Right lobe of liver (tissue), 6 donors: Measurements from ENCODE around the gene HM13. TPM values are rescaled to one million over a fixed set of nuclear protein-coding genes. Genes with fewer than 3 reads are reported as not detected.
A peak's percentile ranks its signal among the peaks of the same experiment; 100 is the strongest.

ENCODE experiments used
- ATAC-seq, 4 donors: fragments of 200-7000 bp; cut with Tn5 transposase; one replicate each; pipeline ENCODE4 v1.9.1; 2020; ENCODE audit warnings: mild to moderate bottlenecking in 4 of 4, moderate library complexity in 4 of 4
- DNase-seq, 3 donors: peaks; one replicate each; pipeline ENCODE4 v3.0.0-alpha.2; 2020
- H3K27ac ChIP-seq, 3 donors: fragments of 200-600 bp; one replicate each; pipeline ENCODE4 v1.8.0; 2022
- H3K27me3 ChIP-seq, 2 donors: fragments of 200-600 bp; one replicate each; pipeline ENCODE4 v1.8.0; 2022
- H3K36me3 ChIP-seq, 4 donors: fragments of 200-600 bp; sonication (generic) in 1 of 4; one replicate each; pipeline versions ENCODE4 v1.5.1 to v1.8.0; 2017 to 2022; ENCODE audit warnings: control low read depth in 1 of 4
- H3K4me1 ChIP-seq, 4 donors: fragments of 200-600 bp; sonication (generic) in 1 of 4; one replicate each; pipeline versions ENCODE4 v1.5.1 to v1.8.0; 2017 to 2022; ENCODE audit warnings: control low read depth in 1 of 4
- H3K4me3 ChIP-seq, 3 donors: fragments of 200-600 bp; one replicate each; pipeline ENCODE4 v1.8.0; 2022
- H3K9me3 ChIP-seq, 4 donors: fragments of 200-600 bp; sonication (generic) in 1 of 4; one replicate each; pipeline versions ENCODE4 v1.5.1 to v1.8.0; 2017 to 2022; ENCODE audit warnings: control low read depth in 1 of 4
- CTCF ChIP-seq, 4 donors: fragments of 200-600 bp in 3 of 4; fragments of 450-650 bp in 1 of 4; IDR thresholded peaks; one replicate each; pipeline versions ENCODE4 v1.5.1 to v1.8.0; 2016 to 2022; ENCODE audit warnings: antibody characterized with exemption in 4 of 4, mild to moderate bottlenecking in 2 of 4
- POLR2A ChIP-seq: fragments of 450-650 bp; IDR thresholded peaks from one replicate; pipeline ENCODE4 v1.6.1; 2017; ENCODE audit warnings: antibody characterized with exemption, mild to moderate bottlenecking
- WGBS: methylation state at CpG from one replicate; pipeline ENCODE4 v1.1.6; 2018; ENCODE audit warnings: low coverage, low lambda C conversion rate; ENCODE audit not compliant: insufficient coverage; ENCODE audit errors: missing lambda C conversion rate; 5-methylcytosine and 5-hydroxymethylcytosine counted together
- intact Hi-C, 2 donors: fragments of 100-400 bp; cut with DNase I; formaldehyde crosslinking; loops; one replicate each; pipeline versions ENCODE4 v1.11.2 to v1.14.1; 2022
- total RNA-seq, 6 experiments: library from RNA; depleted of rRNA in 2 of 6; stranded (reverse); fragments of >200 nt in 2 of 6; fragmentation: NEBNext Ultra II Directional in 3 of 6; extraction: Animal tissue kit (Norgen Biotek cat#: 25700) in 3 of 6; gene quantifications; one replicate each; pipeline versions ENCODE4 v1.1.0 to v1.2.4, GENCODE V29; 2016 to 2023
- donor health status: DM: no; HTN: yes; CAD: no.
- donor health status: DM: no; HTN: no; CAD: no.
- donor health status: DM: no; HTN: no; CAD: no.
- donor health status: DM: no; HTN: yes; CAD: no.
- donor health status: DM: no; HTN: yes; CAD: no.

Gene HM13
- total RNA-seq, 6 experiments from 2014 or later = 78.1 to 141 (median 114) TPM

- intact Hi-C loops = loop anchor here in 1 of 2 donors (5.0 kb wide), 1 partner anchor 62 kb away; no protein-coding TSS in a partner anchor
- TF ChIP-seq POLR2A = no peak
- Histone ChIP-seq H3K27ac (no peak overlapping the region), H3K27me3 (no peaks in the 10 kb centered on the region), H3K4me3 (no peak overlapping the region), H3K36me3 (peaks cover 0 to 45% (median 20%) of the 10 kb centered on the region in 4 donors), H3K4me1 (peaks cover 0 to 5% (median 0%) of the 10 kb centered on the region in 4 donors), H3K9me3 (no peaks in the 10 kb centered on the region)
- DNase-seq (no peak), ATAC-seq (no peak)
- 50% methylated on average over 4 of the region's 6 CpGs for WGBS
These were observed 41.0 kb downstream of the HM13 start for GRCh38 chr20:31555203-31555775.

GRCh38 chr20:31559704-31560093 lies 45.5 kb downstream of the HM13 start:
- WGBS = 100% methylated on average over 2 of the region's 2 CpGs
- H3K9me3 ChIP-seq = no peaks in the 10 kb centered on the region
- no peak for ATAC-seq
- intact Hi-C loops = loop anchor here in 1 of 2 donors (5.0 kb wide), 1 partner anchor 58 kb away; no protein-coding TSS in a partner anchor
- H3K36me3 ChIP-seq = peaks cover 0 to 44% (median 22%) of the 10 kb centered on the region in 4 donors
- no peak overlapping the region for H3K27ac ChIP-seq
- H3K27me3 ChIP-seq = no peaks in the 10 kb centered on the region
- DNase-seq = no peak
- H3K4me3 ChIP-seq = no peak overlapping the region
- TF ChIP-seq CTCF (IDR thresholded peaks at IDR 0.05) (no peak), POLR2A (no peak)
- H3K4me1 ChIP-seq = peaks cover 0 to 10% (median 0%) of the 10 kb centered on the region in 4 donors

GRCh38 chr20:31560094-31560745 lies 46.0 kb downstream of the HM13 start:
- intact Hi-C loops = no loop called here
- H3K4me3 ChIP-seq = no peak overlapping the region
- peaks cover 0 to 10% (median 0%) of the 10 kb centered on the region in 4 donors for H3K4me1 ChIP-seq
- 17% methylated on average over 6 of the region's 6 CpGs for WGBS
- peak; percentile 66 to 75 (median 68) for DNase-seq
- H3K27me3 ChIP-seq = no peaks in the 10 kb centered on the region
- H3K9me3 ChIP-seq = no peaks in the 10 kb centered on the region
- H3K27ac ChIP-seq = no peak overlapping the region
- TF ChIP-seq CTCF (IDR thresholded peaks at IDR 0.05) (peak; percentile 85 to 92 (median 85)), POLR2A (no peak)
- ATAC-seq = peak; percentile 50 to 77 (median 54)
- peaks cover 0 to 42% (median 19%) of the 10 kb centered on the region in 4 donors for H3K36me3 ChIP-seq

GRCh38 chr20:31560746-31561598 lies 46.7 kb downstream of the HM13 start:
- Histone ChIP-seq H3K9me3 (no peaks in the 10 kb centered on the region), H3K27me3 (no peaks in the 10 kb centered on the region), H3K4me3 (no peak overlapping the region), H3K4me1 (peaks cover 0 to 10% (median 0%) of the 10 kb centered on the region in 4 donors), H3K36me3 (peaks cover 0 to 42% (median 18%) of the 10 kb centered on the region in 4 donors), H3K27ac (no peak overlapping the region)
- DNase-seq = no peak
- TF ChIP-seq CTCF (IDR thresholded peaks at IDR 0.05) (no peak), POLR2A (no peak)
- peak in 1 of 4 donors; percentile 47 for ATAC-seq
- intact Hi-C loops = no loop called here
- 67% methylated on average over 5 of the region's 7 CpGs for WGBS
